Trophoblast cell (in vitro differentiated cells and primary cell): ENCODE measurements around the gene ATP5MC2.
"Not testable (repeated sequence)": the region's sequence is repeated elsewhere in the genome, so short reads cannot be mapped to it uniquely, and the experiment has no call there.

ENCODE experiments used
- DNase-seq, 2 donors: peaks; one replicate each; pipeline ENCODE4 v3.0.0-alpha.2; 2016
- H2AFZ ChIP-seq: 2 replicates; pipeline ENCODE4 v1.6.1; 2013; ENCODE audit warnings: low read length, moderate library complexity, mild to moderate bottlenecking; ENCODE audit not compliant: insufficient read depth, poor library complexity
- H2AK5ac ChIP-seq: 2 replicates; pipeline ENCODE4 v1.6.1; 2013; ENCODE audit warnings: mild to moderate bottlenecking, low read length
- H2BK120ac ChIP-seq: 2 replicates; pipeline ENCODE4 v1.6.1; 2013; ENCODE audit warnings: low read length, mild to moderate bottlenecking, moderate library complexity; ENCODE audit not compliant: insufficient read depth, poor library complexity
- H2BK12ac ChIP-seq: 2 replicates; pipeline ENCODE4 v1.6.1; 2013; ENCODE audit warnings: mild to moderate bottlenecking, low read length, moderate library complexity
- H2BK5ac ChIP-seq: 2 replicates; pipeline ENCODE4 v1.6.1; 2013; ENCODE audit warnings: low read length, low read depth, moderate library complexity, mild to moderate bottlenecking; ENCODE audit not compliant: poor library complexity
- H3K14ac ChIP-seq: 2 replicates; pipeline ENCODE4 v1.6.1; 2013; ENCODE audit warnings: mild to moderate bottlenecking, low read length
- H3K18ac ChIP-seq: 2 replicates; pipeline ENCODE4 v1.6.1; 2013; ENCODE audit warnings: mild to moderate bottlenecking, low read length
- H3K23ac ChIP-seq: 2 replicates; pipeline ENCODE4 v1.6.1; 2013; ENCODE audit warnings: low read length
- H3K27ac ChIP-seq: 2 replicates; pipeline ENCODE4 v1.5.1; 2013; ENCODE audit warnings: low read depth, mild to moderate bottlenecking, inconsistent platforms, low read length, moderate library complexity
- H3K27me3 ChIP-seq: 2 replicates; pipeline ENCODE4 v1.6.1; 2013; ENCODE audit warnings: inconsistent platforms, mild to moderate bottlenecking, low read length, moderate library complexity; ENCODE audit not compliant: insufficient read depth
- H3K36me3 ChIP-seq, 2 experiments: 1 replicate in 1 of 2; 2 replicates in 1 of 2; pipeline ENCODE4 v1.6.1; 2013; ENCODE audit warnings: low read length in 2 of 2, mild to moderate bottlenecking in 2 of 2, moderate library complexity in 1 of 2; ENCODE audit not compliant: insufficient read depth in 2 of 2, control insufficient read depth in 1 of 2
- H3K4ac ChIP-seq: 2 replicates; pipeline ENCODE4 v1.6.1; 2013; ENCODE audit warnings: low read depth, mild to moderate bottlenecking, low read length, moderate library complexity
- H3K4me1 ChIP-seq, 2 experiments: 1 replicate in 1 of 2; 2 replicates in 1 of 2; pipeline ENCODE4 v1.6.1; 2013; ENCODE audit warnings: low read length in 2 of 2, mild to moderate bottlenecking in 2 of 2, moderate library complexity in 1 of 2; ENCODE audit not compliant: insufficient read depth in 2 of 2, control insufficient read depth in 1 of 2
- H3K4me2 ChIP-seq: 2 replicates; pipeline ENCODE4 v1.6.1; 2013; ENCODE audit warnings: inconsistent platforms, mild to moderate bottlenecking, low read length, moderate library complexity
- H3K4me3 ChIP-seq: 2 replicates; pipeline ENCODE4 v1.5.1; 2013; ENCODE audit warnings: mild to moderate bottlenecking, low read depth, low read length, inconsistent platforms
- H3K79me1 ChIP-seq: one replicate; pipeline ENCODE4 v1.6.1; 2013; ENCODE audit warnings: low read length
- H3K79me2 ChIP-seq: 2 replicates; pipeline ENCODE4 v1.6.1; 2013; ENCODE audit warnings: low read length, mild to moderate bottlenecking; ENCODE audit not compliant: control insufficient read depth, insufficient read depth, poor library complexity
- H3K9ac ChIP-seq: 2 replicates; pipeline ENCODE4 v1.6.1; 2013; ENCODE audit warnings: mild to moderate bottlenecking, low read length
- H3K9me3 ChIP-seq: 2 replicates; pipeline ENCODE4 v1.6.1; 2013; ENCODE audit warnings: low read depth, mild to moderate bottlenecking, control low read depth, inconsistent platforms, low read length; ENCODE audit not compliant: insufficient read depth
- H4K12ac ChIP-seq: 2 replicates; pipeline ENCODE4 v1.6.1; 2013; ENCODE audit warnings: low read depth, mild to moderate bottlenecking, low read length, moderate library complexity
- H4K8ac ChIP-seq: 2 replicates; pipeline ENCODE4 v1.6.1; 2013; ENCODE audit warnings: low read depth, mild to moderate bottlenecking, low read length, moderate library complexity
- H4K91ac ChIP-seq: one replicate; pipeline ENCODE4 v1.6.1; 2013; ENCODE audit warnings: low read depth, mild to moderate bottlenecking, low read length, moderate library complexity
- WGBS: extraction: QIAGEN DNeasy Blood & Tissue Kit; methylation state at CpG from one replicate; pipeline ENCODE4 v1.1.7; 2013; ENCODE audit warnings: missing lambda C conversion rate; ENCODE audit not compliant: insufficient read length, insufficient coverage; ENCODE audit errors: extremely low coverage; 5-methylcytosine and 5-hydroxymethylcytosine counted together

Gene ATP5MC2

DNA sequence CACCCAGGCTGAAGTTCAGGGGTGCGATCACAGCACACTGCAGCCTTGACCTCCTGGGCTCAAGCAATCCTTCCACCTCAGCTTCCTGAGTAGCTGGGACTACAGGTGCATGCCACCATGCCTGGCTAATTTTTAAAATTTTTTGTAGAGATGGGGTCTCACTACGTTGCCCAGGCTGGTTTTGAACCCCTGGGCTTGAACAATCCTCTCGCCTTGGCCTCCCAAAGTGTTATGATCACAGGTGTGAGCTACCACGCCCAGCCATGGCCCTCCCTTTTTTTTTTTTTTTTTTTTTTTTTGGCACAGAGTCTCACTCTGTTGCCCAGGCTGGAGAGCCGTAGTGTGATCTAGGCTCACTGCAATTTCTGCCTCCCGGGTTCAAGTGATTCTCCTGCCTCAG, 42.7 kb upstream of the ATP5MC2 start:
- H4K8ac ChIP-seq, H2AK5ac ChIP-seq, H3K27ac ChIP-seq, DNase-seq, H3K79me1 ChIP-seq, H3K14ac ChIP-seq, H3K9ac ChIP-seq, H3K23ac ChIP-seq, H3K4me3 ChIP-seq, H4K12ac ChIP-seq, H3K27me3 ChIP-seq, H2AFZ ChIP-seq, H2BK120ac ChIP-seq, H2BK12ac ChIP-seq, H3K4me2 ChIP-seq, H2BK5ac ChIP-seq, H3K9me3 ChIP-seq, H3K4me1 ChIP-seq, H3K79me2 ChIP-seq, H3K4ac ChIP-seq, H4K91ac ChIP-seq, H3K18ac ChIP-seq: not testable (repeated sequence)
- no CpG with 5 or more reads among the region's 6 CpGs for WGBS
- peaks cover 34 to 46% of the 10 kb centered on the region in 2 experiments for H3K36me3 ChIP-seq

GRCh38 chr12:53717319-53717718, 41.4 kb upstream of the ATP5MC2 start:
- no peak overlapping the region for H2BK5ac ChIP-seq
- no peak overlapping the region for H3K9ac ChIP-seq
- H2AK5ac ChIP-seq, result no peak overlapping the region
- H4K12ac ChIP-seq, result no peak overlapping the region
- H3K4ac ChIP-seq, result no peak overlapping the region
- H2BK12ac ChIP-seq, result no peak overlapping the region
- no peaks in the 10 kb centered on the region for H3K79me1 ChIP-seq
- no peak overlapping the region for H2BK120ac ChIP-seq
- H3K27ac ChIP-seq, result no peak overlapping the region
- no peak overlapping the region for H3K23ac ChIP-seq
- no peaks in the 10 kb centered on the region for H3K9me3 ChIP-seq
- no peaks in the 10 kb centered on the region for H3K79me2 ChIP-seq
- no peaks in the 10 kb centered on the region for H3K27me3 ChIP-seq
- H3K18ac ChIP-seq, result no peak overlapping the region
- H3K36me3 ChIP-seq, result peaks cover 38 to 45% of the 10 kb centered on the region in 2 experiments
- no peak overlapping the region for H2AFZ ChIP-seq
- H3K14ac ChIP-seq, result no peak overlapping the region
- H3K4me3 ChIP-seq, result no peak overlapping the region
- WGBS, result no CpG with 5 or more reads among the region's 5 CpGs
- H4K8ac ChIP-seq, result no peak overlapping the region
- H4K91ac ChIP-seq, result no peak overlapping the region
- no peak for DNase-seq
- no peak overlapping the region for H3K4me2 ChIP-seq
- H3K4me1 ChIP-seq, result no peaks in the 10 kb centered on the region

- H3K4me3 ChIP-seq, result no peak overlapping the region
- H4K8ac ChIP-seq, result no peak overlapping the region
- no peak overlapping the region for H3K9ac ChIP-seq
- no peaks in the 10 kb centered on the region for H3K27me3 ChIP-seq
- no peak overlapping the region for H3K27ac ChIP-seq
- H3K36me3 ChIP-seq, result peaks cover 32 to 35% of the 10 kb centered on the region in 2 experiments
- no peak overlapping the region for H3K18ac ChIP-seq
- H4K91ac ChIP-seq, result no peak overlapping the region
- no peaks in the 10 kb centered on the region for H3K79me2 ChIP-seq
- no peak overlapping the region for H3K14ac ChIP-seq
- H2AFZ ChIP-seq, result no peak overlapping the region
- H2BK5ac ChIP-seq, result no peak overlapping the region
- H2BK120ac ChIP-seq, result no peak overlapping the region
- H3K23ac ChIP-seq, result no peak overlapping the region
- no peak overlapping the region for H2BK12ac ChIP-seq
- WGBS, result no CpG with 5 or more reads among the region's 4 CpGs
- DNase-seq, result no peak
- H3K4me2 ChIP-seq, result no peak overlapping the region
- no peaks in the 10 kb centered on the region for H3K9me3 ChIP-seq
- no peak overlapping the region for H4K12ac ChIP-seq
- H3K79me1 ChIP-seq, result no peaks in the 10 kb centered on the region
- H2AK5ac ChIP-seq, result no peak overlapping the region
- H3K4ac ChIP-seq, result no peak overlapping the region
- H3K4me1 ChIP-seq, result no peaks in the 10 kb centered on the region
These were observed 38.1 kb upstream of the ATP5MC2 start for GRCh38 chr12:53714004-53714403.

DNA sequence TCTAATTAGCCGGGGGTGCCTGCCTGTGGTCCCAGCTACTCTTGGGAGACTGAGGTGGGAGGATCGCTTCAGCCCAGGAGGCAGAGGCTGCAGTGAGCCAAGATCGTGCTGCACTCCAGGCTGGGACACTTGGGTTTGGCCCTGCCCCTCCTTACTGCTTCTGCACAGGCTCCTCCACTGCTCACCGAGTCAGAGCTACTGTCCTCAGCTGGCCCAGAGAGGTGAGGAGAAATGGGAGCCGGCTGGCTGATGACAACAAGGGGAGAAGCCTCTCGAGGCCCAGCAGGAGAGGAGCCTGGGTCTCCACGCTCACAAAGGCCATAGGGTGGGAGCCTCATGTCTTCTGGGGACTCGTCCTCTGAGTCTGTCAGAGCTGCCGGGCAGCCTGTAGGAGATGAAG, 37.6 kb upstream of the ATP5MC2 start:
- Histone ChIP-seq H2AK5ac (no peak overlapping the region), H2BK5ac (no peak overlapping the region), H3K9me3 (no peaks in the 10 kb centered on the region), H2AFZ (no peak overlapping the region), H3K79me1 (no peaks in the 10 kb centered on the region), H2BK12ac (no peak overlapping the region), H3K4ac (no peak overlapping the region), H4K91ac (no peak overlapping the region), H3K4me2 (no peak overlapping the region), H3K27me3 (no peaks in the 10 kb centered on the region), H3K14ac (no peak overlapping the region), H3K9ac (no peak overlapping the region), H3K4me1 (no peaks in the 10 kb centered on the region), H2BK120ac (no peak overlapping the region), H3K27ac (no peak overlapping the region), H3K79me2 (no peaks in the 10 kb centered on the region), H3K36me3 (peaks cover 32 to 35% of the 10 kb centered on the region in 2 experiments), H3K18ac (no peak overlapping the region), H3K4me3 (no peak overlapping the region), H4K8ac (no peak overlapping the region), H3K23ac (no peak overlapping the region), H4K12ac (no peak overlapping the region)
- no CpG with 5 or more reads among the region's 9 CpGs for WGBS
- no peak for DNase-seq
